ENCODE data around the gene PARP8.

PARP8 gene

GRCh38 chr5:50887889-50888633 lies 221.6 kb downstream of the PARP8 start:
- in situ Hi-C loops (cut with HindIII; ENCODE audit: low sequenced_read_pairs) = no loop called here

- in situ Hi-C loops (cut with HindIII; ENCODE audit: low sequenced_read_pairs) = no loop called here
These were observed 222.3 kb downstream of the PARP8 start for GRCh38 chr5:50888751-50889150.

GRCh38 chr5:50889790-50890189 lies 223.4 kb downstream of the PARP8 start:
- in situ Hi-C loops (cut with HindIII; ENCODE audit: low sequenced_read_pairs) = no loop called here

Data from endothelial cell of hepatic sinusoid (primary cell).